ENCODE results near the gene NUDT8. TPM values are rescaled to one million over a fixed set of nuclear protein-coding genes. Genes with fewer than 3 reads are reported as not detected.

Gene NUDT8
- total and polyA plus RNA-seq, 9 of the 15 experiments (the other 6 are each of a cell fraction or from before 2014, with no cell fraction given) = 0.23 to 27.8 (median 5.0) TPM

DNA sequence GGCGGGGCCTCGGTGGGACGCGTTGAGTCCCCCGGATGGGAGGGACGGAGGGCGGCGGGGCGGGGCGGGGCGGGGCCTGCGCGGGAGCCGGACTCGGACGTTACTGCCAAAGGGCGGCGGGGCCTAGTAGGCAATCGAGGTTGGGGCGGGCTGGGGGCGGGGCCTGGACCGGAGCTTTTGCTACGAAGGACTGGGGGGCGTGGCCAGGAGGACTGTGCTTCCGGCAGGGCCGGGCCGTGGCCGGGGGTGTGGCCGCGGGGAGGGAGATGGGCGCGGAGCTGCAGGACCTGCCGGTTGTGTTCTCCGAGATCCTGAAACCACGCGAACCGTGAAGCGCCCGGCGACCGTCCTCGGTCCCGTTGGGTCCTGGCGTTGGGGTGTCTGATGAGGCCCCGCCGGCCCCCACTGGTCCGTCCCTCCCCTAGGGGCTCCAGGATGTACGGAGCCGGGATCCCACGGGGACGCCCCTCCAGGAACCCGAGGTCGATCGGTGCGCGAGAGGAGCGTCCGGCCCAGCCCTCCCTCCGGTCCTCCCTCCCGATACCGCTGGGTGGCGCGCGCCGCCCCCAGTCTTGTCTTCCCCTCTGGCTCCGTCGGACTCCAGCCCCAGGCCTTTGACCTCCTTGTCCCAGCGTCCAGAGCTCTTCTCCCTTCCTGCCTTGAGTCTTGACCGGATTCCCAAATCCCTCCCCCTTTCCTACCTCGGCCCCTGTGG lies 648 bp upstream of the NUDT8 start (continued):
- TF ChIP-seq CBX5 (IDR thresholded peaks at IDR 0.05; ENCODE audit: borderline replicate concordance, low read depth) (no peak), HLTF (IDR thresholded peaks at IDR 0.05) (no peak), SNRNP70 (optimal IDR thresholded peaks at IDR 0.05; ENCODE audit: low read depth, low read length) (no peak), SOX6 (IDR thresholded peaks at IDR 0.05) (0 out of 2 replicates have a peak, but pooled peaks have one; percentile 37), DPF2 (IDR thresholded peaks at IDR 0.05) (no peak), TEAD1 (CRISPR knock-in tag; IDR thresholded peaks at IDR 0.05) (peak; percentile 2 to 24; a peak in 1 of 4 replicates), ZNF12 (CRISPR knock-in tag; IDR thresholded peaks at IDR 0.05) (no peak), ZNF785 (CRISPR knock-in tag; IDR thresholded peaks at IDR 0.05) (no peak), CBFB (CRISPR knock-in tag; IDR thresholded peaks at IDR 0.05) (no peak), ZBTB17 (CRISPR knock-in tag; IDR thresholded peaks at IDR 0.05) (peak; percentile 78; the same call in 1 of the 2 replicates), POLR2G (IDR thresholded peaks at IDR 0.05; ENCODE audit: low read depth, low read length) (peak; percentile 78), NCOA2 (IDR thresholded peaks at IDR 0.05; ENCODE audit: partially characterized antibody in 2 of 2) (no peak), KHSRP (IDR thresholded peaks at IDR 0.05) (no peak), RBM34 (IDR thresholded peaks at IDR 0.05; ENCODE audit: borderline replicate concordance, insufficient read depth, low read length) (no peak), ZNF175 (CRISPR knock-in tag; IDR thresholded peaks at IDR 0.05; ENCODE audit: low read depth) (no peak), CHD2 (IDR thresholded peaks at IDR 0.05; ENCODE audit: low read depth, low read length) (peak; percentile 60; the same call in 1 of the 2 replicates), RFX5 (IDR thresholded peaks at IDR 0.05; ENCODE audit: low read depth, low read length) (no peak)
- TF ChIP-seq, protein P1, sequence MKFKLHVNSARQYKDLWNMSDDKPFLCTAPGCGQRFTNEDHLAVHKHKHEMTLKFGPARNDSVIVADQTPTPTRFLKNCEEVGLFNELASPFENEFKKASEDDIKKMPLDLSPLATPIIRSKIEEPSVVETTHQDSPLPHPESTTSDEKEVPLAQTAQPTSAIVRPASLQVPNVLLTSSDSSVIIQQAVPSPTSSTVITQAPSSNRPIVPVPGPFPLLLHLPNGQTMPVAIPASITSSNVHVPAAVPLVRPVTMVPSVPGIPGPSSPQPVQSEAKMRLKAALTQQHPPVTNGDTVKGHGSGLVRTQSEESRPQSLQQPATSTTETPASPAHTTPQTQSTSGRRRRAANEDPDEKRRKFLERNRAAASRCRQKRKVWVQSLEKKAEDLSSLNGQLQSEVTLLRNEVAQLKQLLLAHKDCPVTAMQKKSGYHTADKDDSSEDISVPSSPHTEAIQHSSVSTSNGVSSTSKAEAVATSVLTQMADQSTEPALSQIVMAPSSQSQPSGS (CRISPR knock-in tag; IDR thresholded peaks at IDR 0.05) = no peak
- TF ChIP-seq, protein P2, sequence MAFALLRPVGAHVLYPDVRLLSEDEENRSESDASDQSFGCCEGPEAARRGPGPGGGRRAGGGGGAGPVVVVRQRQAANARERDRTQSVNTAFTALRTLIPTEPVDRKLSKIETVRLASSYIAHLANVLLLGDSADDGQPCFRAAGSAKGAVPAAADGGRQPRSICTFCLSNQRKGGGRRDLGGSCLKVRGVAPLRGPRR (CRISPR knock-in tag; IDR thresholded peaks at IDR 0.05) = no peak
- TF ChIP-seq, protein P3, sequence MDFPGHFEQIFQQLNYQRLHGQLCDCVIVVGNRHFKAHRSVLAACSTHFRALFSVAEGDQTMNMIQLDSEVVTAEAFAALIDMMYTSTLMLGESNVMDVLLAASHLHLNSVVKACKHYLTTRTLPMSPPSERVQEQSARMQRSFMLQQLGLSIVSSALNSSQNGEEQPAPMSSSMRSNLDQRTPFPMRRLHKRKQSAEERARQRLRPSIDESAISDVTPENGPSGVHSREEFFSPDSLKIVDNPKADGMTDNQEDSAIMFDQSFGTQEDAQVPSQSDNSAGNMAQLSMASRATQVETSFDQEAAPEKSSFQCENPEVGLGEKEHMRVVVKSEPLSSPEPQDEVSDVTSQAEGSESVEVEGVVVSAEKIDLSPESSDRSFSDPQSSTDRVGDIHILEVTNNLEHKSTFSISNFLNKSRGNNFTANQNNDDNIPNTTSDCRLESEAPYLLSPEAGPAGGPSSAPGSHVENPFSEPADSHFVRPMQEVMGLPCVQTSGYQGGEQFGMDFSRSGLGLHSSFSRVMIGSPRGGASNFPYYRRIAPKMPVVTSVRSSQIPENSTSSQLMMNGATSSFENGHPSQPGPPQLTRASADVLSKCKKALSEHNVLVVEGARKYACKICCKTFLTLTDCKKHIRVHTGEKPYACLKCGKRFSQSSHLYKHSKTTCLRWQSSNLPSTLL (IDR thresholded peaks at IDR 0.05) = no peak
- TF ChIP-seq, protein P4, sequence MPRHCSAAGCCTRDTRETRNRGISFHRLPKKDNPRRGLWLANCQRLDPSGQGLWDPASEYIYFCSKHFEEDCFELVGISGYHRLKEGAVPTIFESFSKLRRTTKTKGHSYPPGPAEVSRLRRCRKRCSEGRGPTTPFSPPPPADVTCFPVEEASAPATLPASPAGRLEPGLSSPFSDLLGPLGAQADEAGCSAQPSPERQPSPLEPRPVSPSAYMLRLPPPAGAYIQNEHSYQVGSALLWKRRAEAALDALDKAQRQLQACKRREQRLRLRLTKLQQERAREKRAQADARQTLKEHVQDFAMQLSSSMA (CRISPR knock-in tag; IDR thresholded peaks at IDR 0.05) = no peak
- TF ChIP-seq, protein P5, sequence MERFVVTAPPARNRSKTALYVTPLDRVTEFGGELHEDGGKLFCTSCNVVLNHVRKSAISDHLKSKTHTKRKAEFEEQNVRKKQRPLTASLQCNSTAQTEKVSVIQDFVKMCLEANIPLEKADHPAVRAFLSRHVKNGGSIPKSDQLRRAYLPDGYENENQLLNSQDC (CRISPR knock-in tag; IDR thresholded peaks at IDR 0.05) = no peak
- TF ChIP-seq, protein P6, sequence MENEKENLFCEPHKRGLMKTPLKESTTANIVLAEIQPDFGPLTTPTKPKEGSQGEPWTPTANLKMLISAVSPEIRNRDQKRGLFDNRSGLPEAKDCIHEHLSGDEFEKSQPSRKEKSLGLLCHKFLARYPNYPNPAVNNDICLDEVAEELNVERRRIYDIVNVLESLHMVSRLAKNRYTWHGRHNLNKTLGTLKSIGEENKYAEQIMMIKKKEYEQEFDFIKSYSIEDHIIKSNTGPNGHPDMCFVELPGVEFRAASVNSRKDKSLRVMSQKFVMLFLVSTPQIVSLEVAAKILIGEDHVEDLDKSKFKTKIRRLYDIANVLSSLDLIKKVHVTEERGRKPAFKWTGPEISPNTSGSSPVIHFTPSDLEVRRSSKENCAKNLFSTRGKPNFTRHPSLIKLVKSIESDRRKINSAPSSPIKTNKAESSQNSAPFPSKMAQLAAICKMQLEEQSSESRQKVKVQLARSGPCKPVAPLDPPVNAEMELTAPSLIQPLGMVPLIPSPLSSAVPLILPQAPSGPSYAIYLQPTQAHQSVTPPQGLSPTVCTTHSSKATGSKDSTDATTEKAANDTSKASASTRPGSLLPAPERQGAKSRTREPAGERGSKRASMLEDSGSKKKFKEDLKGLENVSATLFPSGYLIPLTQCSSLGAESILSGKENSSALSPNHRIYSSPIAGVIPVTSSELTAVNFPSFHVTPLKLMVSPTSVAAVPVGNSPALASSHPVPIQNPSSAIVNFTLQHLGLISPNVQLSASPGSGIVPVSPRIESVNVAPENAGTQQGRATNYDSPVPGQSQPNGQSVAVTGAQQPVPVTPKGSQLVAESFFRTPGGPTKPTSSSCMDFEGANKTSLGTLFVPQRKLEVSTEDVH (IDR thresholded peaks at IDR 0.05; ENCODE audit: low read depth, partially characterized antibody) = peak; percentile 27

Data from K562 (cell line).